Neuron (in vitro differentiated cells): ENCODE measurements around the gene GGTLC1.

ENCODE experiments used
- H2AFZ ChIP-seq: one replicate; pipeline ENCODE4 v1.6.1; 2013; ENCODE audit warnings: low read depth, mild to moderate bottlenecking, inconsistent platforms, low read length, moderate library complexity
- H3K27me3 ChIP-seq: one replicate; pipeline ENCODE4 v1.6.1; 2013; ENCODE audit warnings: low read length; ENCODE audit not compliant: insufficient read depth
- H3K36me3 ChIP-seq: one replicate; pipeline ENCODE4 v1.6.1; 2013; ENCODE audit warnings: low read length; ENCODE audit not compliant: insufficient read depth
- H3K4me1 ChIP-seq: one replicate; pipeline ENCODE4 v1.6.1; 2013; ENCODE audit warnings: low read length; ENCODE audit not compliant: insufficient read depth
- H3K4me3 ChIP-seq: 2 replicates; pipeline ENCODE4 v1.5.1; 2013; ENCODE audit warnings: mild to moderate bottlenecking, low read length, moderate library complexity
- H3K9me3 ChIP-seq: one replicate; pipeline ENCODE4 v1.6.1; 2013; ENCODE audit warnings: low read length

GGTLC1 gene

DNA sequence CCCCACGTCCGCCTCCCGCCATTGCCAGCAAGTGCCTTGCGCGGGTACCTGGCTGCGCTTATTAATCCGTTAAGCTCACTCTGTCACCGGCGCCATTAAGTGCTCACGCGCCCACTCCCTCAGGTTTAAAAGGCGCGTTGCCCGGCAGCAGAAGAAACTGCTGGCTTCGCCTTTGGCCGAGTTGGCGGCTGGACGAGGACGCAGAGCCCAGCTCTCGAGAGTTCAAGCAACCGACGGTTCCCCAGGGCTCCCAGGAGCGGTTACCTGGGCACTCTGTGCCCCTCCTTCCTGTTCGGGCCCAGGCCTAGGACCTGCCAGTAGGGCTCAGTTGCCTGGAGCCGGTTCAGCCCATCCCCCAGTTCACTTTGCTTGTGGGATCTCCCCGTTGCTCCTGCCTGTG lies at the start of gene GGTLC1:
GGTLC1 (minus strand) TSS at position 219 of the 400 bp plus-strand sequence. CDS start 2,168 bp downstream, outside the sequence.
- Histone ChIP-seq H3K9me3 (no peaks in the 10 kb centered on the region), H3K4me1 (no peaks in the 10 kb centered on the region), H3K4me3 (no peak within 1 kb of the TSS), H3K36me3 (no peaks in the 10 kb centered on the region), H2AFZ (no peak within 1 kb of the TSS), H3K27me3 (no peaks in the 10 kb centered on the region)

DNA sequence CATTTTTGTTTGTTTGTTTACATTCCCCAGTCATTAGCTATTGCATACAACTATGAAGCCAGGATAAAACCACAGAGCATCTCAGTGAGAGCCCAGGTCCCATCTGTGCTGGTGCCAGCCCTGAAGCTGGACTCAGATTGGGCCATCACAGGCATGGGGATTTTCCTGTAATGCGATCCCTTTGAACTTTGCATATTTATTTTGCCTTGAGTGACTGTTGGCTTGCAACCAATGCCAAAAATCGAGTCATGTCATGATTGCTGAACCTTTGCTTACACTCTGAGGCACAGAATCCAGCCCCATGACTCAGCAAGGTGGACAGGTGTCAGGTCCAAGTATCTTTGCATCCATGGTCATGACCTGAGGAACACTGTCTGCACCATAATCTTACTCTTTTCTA lies 46.2 kb upstream of the GGTLC1 start:
- Histone ChIP-seq H3K4me1 (no peaks in the 10 kb centered on the region), H3K36me3 (no peaks in the 10 kb centered on the region), H2AFZ (no peak overlapping the region), H3K4me3 (no peak overlapping the region), H3K27me3 (no peaks in the 10 kb centered on the region), H3K9me3 (no peaks in the 10 kb centered on the region)

DNA sequence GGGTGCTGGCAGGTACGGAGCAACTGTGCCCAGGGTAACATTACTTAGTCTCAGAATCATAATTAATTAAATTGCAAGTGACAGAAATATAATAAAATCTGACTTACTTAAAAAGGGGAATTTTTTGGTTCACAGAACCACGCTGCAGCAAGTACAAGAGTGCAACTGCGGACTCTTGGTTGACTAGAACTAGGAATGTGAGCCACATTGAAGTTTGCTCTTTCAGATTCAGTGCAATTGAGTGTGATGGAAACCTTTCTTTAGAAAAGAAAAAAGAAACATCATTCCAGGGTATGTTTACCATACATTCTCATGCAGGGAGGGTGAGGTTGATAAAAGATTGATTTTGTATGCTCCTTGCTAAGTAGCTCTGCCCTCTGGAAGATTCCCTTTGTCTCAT lies 45.0 kb upstream of the GGTLC1 start:
- H3K36me3 ChIP-seq = no peaks in the 10 kb centered on the region
- H3K27me3 ChIP-seq = no peaks in the 10 kb centered on the region
- H2AFZ ChIP-seq = no peak overlapping the region
- no peaks in the 10 kb centered on the region for H3K4me1 ChIP-seq
- no peaks in the 10 kb centered on the region for H3K9me3 ChIP-seq
- H3K4me3 ChIP-seq = no peak overlapping the region

DNA sequence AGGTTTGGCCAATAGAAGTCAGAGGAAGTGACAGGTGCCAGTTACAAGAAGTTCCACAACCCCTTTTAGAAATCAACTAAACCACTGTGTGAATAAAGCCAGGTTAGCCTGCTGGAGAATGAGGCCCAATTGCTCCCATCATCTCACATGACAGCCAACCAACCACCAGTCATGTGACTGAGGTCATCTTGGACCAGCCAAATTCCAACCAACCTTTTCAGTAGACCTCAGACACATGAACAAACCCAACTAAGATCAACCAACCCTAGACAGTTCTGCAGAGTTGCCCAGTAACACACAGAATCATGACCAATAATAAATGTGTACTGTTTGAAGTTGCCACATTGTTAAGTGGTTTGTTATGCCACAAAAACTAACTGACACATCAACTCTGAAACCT lies 44.6 kb upstream of the GGTLC1 start:
- H3K9me3 ChIP-seq = no peaks in the 10 kb centered on the region

DNA sequence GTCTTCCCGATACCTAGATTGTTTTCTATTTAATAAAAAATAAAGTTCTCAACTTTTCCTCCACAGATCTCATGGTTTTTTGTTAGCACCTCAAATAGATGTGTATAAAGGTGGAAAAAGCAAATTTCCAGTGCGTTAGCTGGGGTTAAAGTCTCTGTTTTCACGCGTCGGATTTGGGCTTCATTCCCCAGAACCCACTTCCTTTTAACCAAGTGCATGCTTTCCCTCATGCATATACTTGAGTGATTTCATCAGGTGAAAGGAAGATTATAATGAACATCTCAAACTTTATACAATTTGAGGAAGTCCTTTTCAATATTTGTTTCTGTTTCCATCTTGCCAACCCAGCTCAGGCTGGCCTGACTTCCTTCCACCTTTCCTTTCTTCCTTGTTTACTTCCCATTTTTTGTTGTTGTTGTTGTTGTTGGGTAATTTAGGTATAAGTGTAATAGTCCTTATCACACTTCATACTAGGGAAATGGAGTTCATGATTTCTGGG lies 43.9 kb upstream of the GGTLC1 start:
- Histone ChIP-seq H2AFZ (no peak overlapping the region), H3K27me3 (no peaks in the 10 kb centered on the region), H3K9me3 (no peaks in the 10 kb centered on the region), H3K4me1 (no peaks in the 10 kb centered on the region), H3K4me3 (no peak overlapping the region), H3K36me3 (no peaks in the 10 kb centered on the region)

More for the DNA sequence above, 44.6 kb upstream of the GGTLC1 start:
- no peak overlapping the region for H3K4me3 ChIP-seq
- no peaks in the 10 kb centered on the region for H3K27me3 ChIP-seq
- no peaks in the 10 kb centered on the region for H3K36me3 ChIP-seq
- no peaks in the 10 kb centered on the region for H3K4me1 ChIP-seq
- no peak overlapping the region for H2AFZ ChIP-seq

DNA sequence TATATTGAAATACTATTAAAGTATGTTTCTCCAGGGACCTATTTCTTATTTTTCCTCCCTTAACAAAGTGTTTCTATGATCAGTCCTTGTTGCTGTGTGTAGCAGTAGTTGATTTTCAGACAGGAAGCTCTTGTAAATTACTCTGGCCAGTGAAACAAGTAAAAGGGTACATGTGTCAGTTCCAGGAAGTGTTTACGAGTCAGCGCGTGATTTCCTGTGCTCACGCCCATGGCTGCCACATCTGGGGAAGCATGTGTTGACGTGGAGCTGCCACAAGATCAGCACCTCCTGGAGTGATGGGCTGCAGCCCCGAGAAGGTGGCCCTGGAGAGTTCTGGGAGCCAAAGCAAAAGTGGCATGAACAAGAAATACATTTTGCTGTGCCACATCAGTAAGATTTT lies 38.6 kb upstream of the GGTLC1 start:
- Histone ChIP-seq H3K4me3 (no peak overlapping the region), H3K9me3 (no peaks in the 10 kb centered on the region), H2AFZ (no peak overlapping the region), H3K4me1 (no peaks in the 10 kb centered on the region), H3K36me3 (no peaks in the 10 kb centered on the region), H3K27me3 (no peaks in the 10 kb centered on the region)

DNA sequence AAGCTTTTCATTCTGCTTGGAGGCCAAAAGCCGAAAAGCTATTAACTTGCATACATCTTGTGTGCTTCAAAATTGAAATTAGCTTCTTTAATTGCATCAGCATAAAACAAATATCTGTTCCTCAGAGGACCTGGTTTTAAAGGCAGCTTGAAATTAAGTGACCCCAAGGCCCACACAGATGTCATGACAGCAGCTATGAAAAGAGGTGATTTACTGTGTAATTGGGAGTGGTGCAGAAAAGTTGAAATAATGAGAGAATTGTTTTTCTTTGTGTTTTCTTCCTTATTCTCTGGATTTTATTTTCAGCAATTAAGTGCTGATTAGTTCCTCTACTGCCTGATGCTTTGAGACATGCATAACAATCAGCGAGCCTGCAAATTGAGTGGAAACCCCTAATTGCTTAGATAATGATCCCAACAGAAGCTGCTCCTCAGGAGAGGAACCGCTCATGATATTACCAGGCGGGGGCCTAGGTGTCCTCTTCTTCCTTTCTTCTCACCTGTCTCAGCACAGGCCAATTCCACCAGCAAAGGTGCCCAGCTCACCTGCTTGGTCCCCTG lies 34.1 kb upstream of the GGTLC1 start:
- Histone ChIP-seq H3K4me3 (no peak overlapping the region), H3K4me1 (no peaks in the 10 kb centered on the region), H2AFZ (no peak overlapping the region), H3K36me3 (no peaks in the 10 kb centered on the region), H3K9me3 (no peaks in the 10 kb centered on the region), H3K27me3 (no peaks in the 10 kb centered on the region)

DNA sequence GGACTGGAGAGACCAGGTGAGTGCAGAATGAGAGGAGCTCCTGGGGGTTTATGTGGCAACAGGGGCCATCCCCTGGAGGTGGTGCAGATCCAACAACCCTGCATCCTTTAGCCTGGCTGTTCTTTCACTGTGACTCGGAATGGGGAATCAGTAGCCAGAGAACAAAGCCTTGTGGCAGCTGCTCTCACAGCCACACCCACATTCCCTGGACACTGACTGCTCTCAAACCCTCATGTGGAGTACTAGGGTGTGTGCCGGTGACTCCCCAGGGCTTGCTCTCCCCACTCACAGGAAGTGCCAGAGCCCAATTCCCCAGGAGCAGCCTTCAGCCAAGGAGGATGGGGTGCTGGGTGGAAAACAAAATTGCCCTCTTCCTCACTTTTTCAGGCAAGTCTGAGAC lies 30.2 kb upstream of the GGTLC1 start:
- H3K9me3 ChIP-seq = no peaks in the 10 kb centered on the region
- no peaks in the 10 kb centered on the region for H3K4me1 ChIP-seq
- no peak overlapping the region for H2AFZ ChIP-seq
- no peaks in the 10 kb centered on the region for H3K36me3 ChIP-seq
- no peaks in the 10 kb centered on the region for H3K27me3 ChIP-seq
- no peak overlapping the region for H3K4me3 ChIP-seq

DNA sequence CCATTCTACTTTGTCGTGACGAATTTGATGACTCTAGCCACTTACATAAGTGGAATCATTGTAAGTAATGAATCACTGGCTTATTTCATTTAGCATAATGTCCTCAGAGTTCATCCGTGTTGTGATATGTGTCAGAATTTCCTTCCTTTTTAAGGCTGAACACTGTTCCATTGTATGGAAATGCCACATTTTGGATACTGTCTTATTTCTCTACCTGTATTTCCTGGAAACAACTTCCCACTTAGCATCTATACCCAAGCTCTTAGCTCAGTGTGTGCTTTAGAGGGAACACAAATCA lies 28.8 kb upstream of the GGTLC1 start:
- Histone ChIP-seq H2AFZ (no peak overlapping the region), H3K4me3 (no peak overlapping the region), H3K9me3 (no peaks in the 10 kb centered on the region), H3K36me3 (no peaks in the 10 kb centered on the region), H3K4me1 (no peaks in the 10 kb centered on the region), H3K27me3 (no peaks in the 10 kb centered on the region)

DNA sequence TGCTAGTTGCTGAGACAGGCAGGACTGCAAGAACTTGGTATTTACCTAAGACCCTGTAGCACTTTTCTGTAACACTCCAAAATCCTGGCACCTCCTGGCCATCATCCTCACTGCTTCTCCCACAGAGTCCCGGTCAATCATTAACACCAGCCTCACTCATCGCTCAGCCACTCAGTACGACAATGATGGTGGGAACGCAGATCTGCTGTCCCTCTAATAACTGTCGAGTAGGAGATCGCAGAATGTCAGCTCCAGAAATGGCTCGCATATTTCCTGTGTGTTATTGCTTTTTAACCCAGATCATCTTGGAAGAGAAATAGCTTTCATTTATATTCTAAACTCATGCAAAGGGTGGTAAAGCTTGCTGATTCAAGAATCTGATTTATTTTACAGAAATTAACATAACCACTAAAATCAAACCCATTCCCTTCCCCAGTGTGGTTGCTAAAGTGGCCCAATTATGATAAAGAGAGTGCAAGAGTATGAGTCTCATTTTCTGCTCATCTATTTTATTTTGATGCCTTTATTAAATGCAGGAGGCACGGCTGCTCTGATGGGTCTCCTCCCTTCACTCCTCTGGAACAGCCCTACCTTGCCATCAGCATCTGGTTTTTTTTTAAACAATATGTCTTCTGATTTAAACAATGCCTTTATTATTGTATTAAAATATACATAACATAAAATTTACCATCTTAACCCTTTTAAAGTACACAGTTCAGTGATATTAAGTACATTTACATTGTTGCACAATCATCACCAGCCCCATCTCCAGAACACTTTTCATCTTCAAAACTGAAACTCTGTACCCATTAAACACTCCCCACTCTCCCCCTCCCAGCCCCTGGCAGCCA lies 28.3 kb upstream of the GGTLC1 start:
- H2AFZ ChIP-seq = no peak overlapping the region
- H3K4me1 ChIP-seq = no peaks in the 10 kb centered on the region
- H3K27me3 ChIP-seq = no peaks in the 10 kb centered on the region
- no peaks in the 10 kb centered on the region for H3K36me3 ChIP-seq
- H3K9me3 ChIP-seq = no peaks in the 10 kb centered on the region
- H3K4me3 ChIP-seq = no peak overlapping the region

DNA sequence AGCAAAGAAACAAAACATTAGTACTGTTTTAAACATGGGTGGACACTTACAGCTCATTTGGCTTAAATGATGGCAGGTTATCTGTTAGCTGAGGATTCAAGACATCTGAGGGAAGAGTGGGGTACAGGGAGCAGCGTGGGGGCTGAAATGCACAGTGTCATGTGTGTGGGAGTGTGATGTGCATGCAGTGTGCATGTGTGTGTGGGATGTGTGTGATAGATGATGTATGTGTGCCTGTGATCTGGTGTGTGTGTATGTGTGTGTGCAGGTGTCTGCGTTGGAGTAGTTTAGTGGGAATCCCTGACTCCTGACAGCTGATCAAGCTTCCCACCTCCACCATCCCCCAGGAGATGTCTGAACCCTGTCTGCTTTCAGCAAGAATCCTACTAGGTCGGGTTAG lies 25.4 kb upstream of the GGTLC1 start:
- Histone ChIP-seq H3K4me1 (no peaks in the 10 kb centered on the region), H3K4me3 (no peak overlapping the region), H3K27me3 (no peaks in the 10 kb centered on the region), H3K36me3 (no peaks in the 10 kb centered on the region), H3K9me3 (no peaks in the 10 kb centered on the region), H2AFZ (no peak overlapping the region)

DNA sequence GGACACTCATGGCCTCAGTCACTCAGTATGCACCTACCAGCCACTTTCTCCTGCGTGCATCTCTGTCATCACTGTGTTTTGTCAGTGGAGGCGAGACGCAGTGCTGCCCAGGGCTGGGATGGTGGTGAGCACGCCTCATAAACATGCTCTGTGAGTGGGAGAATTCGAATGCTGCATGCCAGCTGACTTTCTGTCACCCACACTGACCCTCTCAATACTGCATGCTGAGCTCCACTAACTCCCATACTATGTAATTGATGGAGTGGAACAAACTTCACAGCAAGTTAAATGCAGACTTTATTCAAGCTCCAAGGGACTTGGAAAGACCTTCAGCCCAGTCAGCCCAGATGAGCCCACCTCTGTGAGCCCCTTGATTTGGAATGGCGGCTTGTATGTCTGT lies 22.7 kb upstream of the GGTLC1 start:
- Histone ChIP-seq H3K4me3 (no peak overlapping the region), H2AFZ (no peak overlapping the region), H3K9me3 (no peaks in the 10 kb centered on the region), H3K27me3 (no peaks in the 10 kb centered on the region), H3K36me3 (no peaks in the 10 kb centered on the region), H3K4me1 (no peaks in the 10 kb centered on the region)

DNA sequence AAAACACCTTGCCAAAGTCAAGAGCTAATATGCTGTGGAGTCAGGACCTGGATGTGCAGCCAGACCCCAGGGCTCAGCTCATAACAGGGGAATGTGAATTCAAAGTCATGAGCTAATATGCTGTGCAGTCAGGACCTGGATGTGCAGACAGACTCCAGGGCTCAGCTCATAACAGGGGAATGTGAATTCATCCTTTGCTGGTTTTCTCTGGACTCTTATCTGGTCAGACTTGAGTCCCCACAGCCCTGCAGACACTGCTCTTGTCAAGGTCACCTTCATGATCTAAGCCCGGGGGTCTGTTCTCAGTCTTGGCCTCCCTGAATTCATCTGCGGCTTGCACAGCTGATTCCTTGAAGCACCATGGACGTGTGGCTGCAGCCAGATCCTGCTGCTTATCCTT lies 19.2 kb upstream of the GGTLC1 start:
- Histone ChIP-seq H3K9me3 (no peaks in the 10 kb centered on the region), H3K27me3 (no peaks in the 10 kb centered on the region), H3K4me3 (no peak overlapping the region), H3K4me1 (peaks cover 3% of the 10 kb centered on the region), H3K36me3 (no peaks in the 10 kb centered on the region), H2AFZ (no peak overlapping the region)
